T-helper 1 cell (primary cell): Measurements from ENCODE around the gene TMEM59.
"Not testable (repeated sequence)": the region's sequence is repeated elsewhere in the genome, so short reads cannot be mapped to it uniquely, and the experiment has no call there.

ENCODE experiments used
- DNase-seq, 5 donors: peaks; one replicate each; pipeline ENCODE4 v3.0.0-alpha.2; 2012 to 2020
- total RNA-seq, 4 donors: gene quantifications; one replicate each; lab custom pipeline; 2026; lab: John Stamatoyannopoulos, UW

Gene TMEM59
- total RNA-seq = 84.4 to 100 (median 93.1) reads per million in 4 donors

- peak; percentile 93 to 99 (median 97) for DNase-seq
These were observed at the start of gene TMEM59, which contains the start of gene TCEANC2 for GRCh38 chr1:54052934-54053744. Gene TMEM59, minus strand, starts transcription at chr1:54053204. Its CDS starts 16 bp downstream, at chr1:54053188. Gene TCEANC2, plus strand, starts transcription at chr1:54053608. Its CDS starts 815 bp downstream, at chr1:54054423.

- no peak for DNase-seq
These were observed 47.5 kb upstream of the TMEM59 start for GRCh38 chr1:54100500-54100899.

GRCh38 chr1:54099061-54099610, 46.1 kb upstream of the TMEM59 start:
- DNase-seq = no peak

- DNase-seq = no peak
These were observed 43.9 kb upstream of the TMEM59 start for GRCh38 chr1:54096877-54097240.

GRCh38 chr1:54096227-54096876, 43.3 kb upstream of the TMEM59 start:
- no peak for DNase-seq

- no peak for DNase-seq
These were observed 42.7 kb upstream of the TMEM59 start for GRCh38 chr1:54095546-54096226.

GRCh38 chr1:54094730-54095105, 41.7 kb upstream of the TMEM59 start:
- DNase-seq = not testable (repeated sequence)

GRCh38 chr1:54094001-54094729, 41.2 kb upstream of the TMEM59 start:
- no peak for DNase-seq

- no peak for DNase-seq
These were observed 38.7 kb upstream of the TMEM59 start for GRCh38 chr1:54091666-54092065.

- no peak for DNase-seq
These were observed 35.4 kb upstream of the TMEM59 start for GRCh38 chr1:54088385-54088784.

- DNase-seq = no peak
These were observed 33.8 kb upstream of the TMEM59 start for GRCh38 chr1:54086754-54087153.

GRCh38 chr1:54084794-54085193, 31.8 kb upstream of the TMEM59 start:
- DNase-seq = no peak

GRCh38 chr1:54081306-54082270, 28.6 kb upstream of the TMEM59 start:
- peak in 4 of 5 donors; percentile 30 to 52 (median 38) for DNase-seq

GRCh38 chr1:54080598-54081049, 27.6 kb upstream of the TMEM59 start:
- DNase-seq = no peak

- no peak for DNase-seq
These were observed 24.4 kb upstream of the TMEM59 start for GRCh38 chr1:54077359-54077758.

- peak in 1 of 5 donors; percentile 44 for DNase-seq
These were observed 17.3 kb upstream of the TMEM59 start for GRCh38 chr1:54070171-54070837.

- no peak for DNase-seq
These were observed 16.8 kb upstream of the TMEM59 start for GRCh38 chr1:54069791-54070170.

- no peak for DNase-seq
These were observed 11.3 kb upstream of the TMEM59 start for GRCh38 chr1:54064299-54064698.

GRCh38 chr1:54054438-54054749, 1.4 kb upstream of the TMEM59 start:
- DNase-seq = no peak

GRCh38 chr1:54053745-54054437, 887 bp upstream of the TMEM59 start:
- peak in 1 of 5 donors; percentile 16 for DNase-seq
